GM12878 (cell line): Measurements from ENCODE around the gene SHISA6. TPM values are rescaled to one million over a fixed set of nuclear protein-coding genes. Genes with fewer than 3 reads are reported as not detected.

ENCODE experiments used
- CEBPB ChIP-seq, 2 experiments: fragments of 150-350 bp in 1 of 2; IDR thresholded peaks; 2 replicates each; pipeline ENCODE4 v1.6.1; 2012 to 2014; ENCODE audit warnings: low read depth in 2 of 2, low read length in 2 of 2, borderline replicate concordance in 1 of 2, inconsistent platforms in 1 of 2
- MTA3 ChIP-seq: IDR thresholded peaks from 2 replicates; pipeline ENCODE4 v1.6.1; 2012; ENCODE audit warnings: low read length, inconsistent platforms, borderline replicate concordance
- PRDM15 ChIP-seq: fragments of 450-650 bp; formaldehyde crosslinking; IDR thresholded peaks from 2 replicates; pipeline ENCODE4 v1.4.0; 2020; ENCODE audit warnings: mild to moderate bottlenecking, moderate library complexity
- RELA ChIP-seq: fragments of 450-650 bp; IDR thresholded peaks from 2 replicates; pipeline ENCODE4 v1.8.0; 2014; ENCODE audit warnings: borderline replicate concordance; ENCODE audit not compliant: partially characterized antibody
- TCF12 ChIP-seq: IDR thresholded peaks from 2 replicates; pipeline ENCODE4 v1.6.1; 2011; ENCODE audit warnings: low read depth, mild to moderate bottlenecking, low read length
- USF2 ChIP-seq: IDR thresholded peaks from 2 replicates; pipeline ENCODE4 v1.6.1; 2011; ENCODE audit warnings: low read depth, low read length, improper control_type of control experiment, borderline replicate concordance
- ZNF592 ChIP-seq: fragments of 450-650 bp; IDR thresholded peaks from 2 replicates; pipeline ENCODE4 v1.6.1; 2017; ENCODE audit warnings: mild to moderate bottlenecking, moderate library complexity
- polyA plus RNA-seq, 11 experiments: library from polyadenylated mRNA; depleted of rRNA in 4 of 11; unstranded in 6 of 11; stranded (reverse) in 5 of 11; fragments of >200 nt; fragmentation: Nextera tagmentation in 4 of 11; fragmentation: Illumina TruSeq in 1 of 11; extraction: Ambion mirVana in 4 of 11; extraction: Trizol in 1 of 11; gene quantifications; 1 replicate in 1 of 11; 2 replicates in 10 of 11; pipeline versions ENCODE4 v1.2.1 to v1.2.3, GENCODE V29; 2011 to 2016; ENCODE audit warnings: inconsistent platforms in 2 of 11, missing spikeins in 2 of 11, low read depth in 1 of 11
- total RNA-seq, 4 experiments: library from RNA; depleted of rRNA in 3 of 4; stranded (reverse); fragments of >200 nt in 3 of 4; fragmentation: Illumina TruSeq in 1 of 4; extraction: Trizol in 1 of 4; gene quantifications; 2 replicates each; pipeline versions ENCODE4 v1.2.1 to v1.2.3, GENCODE V29; 2013 to 2021

SHISA6 gene
- total and polyA plus RNA-seq, 10 of the 15 experiments (the other 5 are each of a cell fraction or from before 2014, with no cell fraction given), result not detected

- TF ChIP-seq RELA (no peak), MTA3 (no peak), ZNF592 (no peak), TCF12 (no peak), CEBPB (IDR thresholded peaks at IDR 0.05; ENCODE audit: borderline replicate concordance in 1 of 2, low read depth in 2 of 2, low read length in 2 of 2) (no peak), USF2 (no peak), PRDM15 (CRISPR knock-in tag) (no peak)
- TF ChIP-seq, all 136 proteins: peak for 0
These were observed 62.9 kb downstream of the SHISA6 start (continued) for GRCh38 chr17:11303773-11304394.
